ENCODE results near the gene TBL1X.

GRCh38 chrX:9498236-9498635, 33.4 kb downstream of the TBL1X start:
- TF ChIP-seq, protein P1, sequence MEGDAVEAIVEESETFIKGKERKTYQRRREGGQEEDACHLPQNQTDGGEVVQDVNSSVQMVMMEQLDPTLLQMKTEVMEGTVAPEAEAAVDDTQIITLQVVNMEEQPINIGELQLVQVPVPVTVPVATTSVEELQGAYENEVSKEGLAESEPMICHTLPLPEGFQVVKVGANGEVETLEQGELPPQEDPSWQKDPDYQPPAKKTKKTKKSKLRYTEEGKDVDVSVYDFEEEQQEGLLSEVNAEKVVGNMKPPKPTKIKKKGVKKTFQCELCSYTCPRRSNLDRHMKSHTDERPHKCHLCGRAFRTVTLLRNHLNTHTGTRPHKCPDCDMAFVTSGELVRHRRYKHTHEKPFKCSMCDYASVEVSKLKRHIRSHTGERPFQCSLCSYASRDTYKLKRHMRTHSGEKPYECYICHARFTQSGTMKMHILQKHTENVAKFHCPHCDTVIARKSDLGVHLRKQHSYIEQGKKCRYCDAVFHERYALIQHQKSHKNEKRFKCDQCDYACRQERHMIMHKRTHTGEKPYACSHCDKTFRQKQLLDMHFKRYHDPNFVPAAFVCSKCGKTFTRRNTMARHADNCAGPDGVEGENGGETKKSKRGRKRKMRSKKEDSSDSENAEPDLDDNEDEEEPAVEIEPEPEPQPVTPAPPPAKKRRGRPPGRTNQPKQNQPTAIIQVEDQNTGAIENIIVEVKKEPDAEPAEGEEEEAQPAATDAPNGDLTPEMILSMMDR (IDR thresholded peaks at IDR 0.05), result no peak
- TF ChIP-seq POLR2A (IDR thresholded peaks at IDR 0.05), result no peak
- no peak for TF ChIP-seq POLR2AphosphoS5 (IDR thresholded peaks at IDR 0.05)
- no peak for TF ChIP-seq EP300 (IDR thresholded peaks at IDR 0.05)
